ENCODE measurements around the gene GPALPP1. TPM values are rescaled to one million over a fixed set of nuclear protein-coding genes. Genes with fewer than 3 reads are reported as not detected.
"Not testable (repeated sequence)": the region's sequence is repeated elsewhere in the genome, so short reads cannot be mapped to it uniquely, and the experiment has no call there.

The GPALPP1 gene, protein sequence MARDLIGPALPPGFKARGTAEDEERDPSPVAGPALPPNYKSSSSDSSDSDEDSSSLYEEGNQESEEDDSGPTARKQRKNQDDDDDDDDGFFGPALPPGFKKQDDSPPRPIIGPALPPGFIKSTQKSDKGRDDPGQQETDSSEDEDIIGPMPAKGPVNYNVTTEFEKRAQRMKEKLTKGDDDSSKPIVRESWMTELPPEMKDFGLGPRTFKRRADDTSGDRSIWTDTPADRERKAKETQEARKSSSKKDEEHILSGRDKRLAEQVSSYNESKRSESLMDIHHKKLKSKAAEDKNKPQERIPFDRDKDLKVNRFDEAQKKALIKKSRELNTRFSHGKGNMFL
- total RNA-seq (2014; rRNA removed; shearing (Covaris generic)) = 19.9 and 25.0 TPM in 2 replicates

GRCh38 chr13:44989071-44989889 lies at the start of gene GPALPP1, which contains the start of gene NUFIP1:
GPALPP1 (plus strand) TSS chr13:44989538; CDS start chr13:44989655, 117 bp downstream.
NUFIP1 (minus strand) TSS chr13:44989471; CDS start chr13:44989436, 35 bp downstream.
- DNase-seq (ENCODE audit: low read depth) = peak; percentile 90

- not testable (repeated sequence) for DNase-seq (ENCODE audit: low read depth)
Observed at GRCh38 chr13:44943411-44943810, 45.9 kb upstream of the GPALPP1 start.

DNA sequence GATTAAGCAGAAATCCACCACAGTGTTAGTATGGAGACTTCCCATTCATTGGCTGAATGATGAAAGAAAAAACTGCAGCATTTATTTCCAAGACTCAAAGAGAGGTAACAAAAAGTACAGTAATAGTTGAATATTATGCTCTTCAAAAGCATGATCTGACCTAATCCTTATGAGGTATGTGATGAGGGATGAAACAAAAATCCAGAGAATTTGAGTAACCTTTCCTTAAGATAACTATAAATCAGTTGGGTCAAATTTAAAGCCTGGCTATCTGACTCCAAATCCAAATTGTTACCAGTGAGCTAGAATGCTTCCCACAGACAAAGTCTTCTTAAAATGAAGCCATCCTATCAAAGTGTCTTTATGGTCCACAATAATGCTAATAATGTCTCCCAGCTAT lies 38.2 kb upstream of the GPALPP1 start:
- DNase-seq (ENCODE audit: low read depth) = no peak

DNA sequence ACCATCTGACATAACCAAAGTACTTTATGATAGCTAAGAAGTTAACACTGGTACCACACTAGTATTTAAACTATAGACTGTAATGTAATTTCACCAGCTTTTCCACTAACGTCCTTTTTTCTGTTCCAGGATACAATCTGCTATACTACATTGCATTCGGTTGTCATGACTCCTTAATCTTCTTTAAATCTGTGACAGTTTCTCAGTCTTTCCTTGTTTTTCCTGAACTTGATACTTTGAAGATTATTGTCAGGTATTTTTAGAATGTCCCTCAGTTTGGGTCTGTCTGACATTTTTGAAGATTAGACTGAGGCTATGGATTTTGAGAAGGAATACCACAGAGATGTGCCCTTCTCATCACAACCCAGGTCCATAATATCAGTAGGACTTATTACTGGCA lies 36.7 kb upstream of the GPALPP1 start:
- DNase-seq (ENCODE audit: low read depth) = no peak

GRCh38 chr13:44954224-44954623 lies 35.1 kb upstream of the GPALPP1 start:
- no peak for DNase-seq (ENCODE audit: low read depth)

DNA sequence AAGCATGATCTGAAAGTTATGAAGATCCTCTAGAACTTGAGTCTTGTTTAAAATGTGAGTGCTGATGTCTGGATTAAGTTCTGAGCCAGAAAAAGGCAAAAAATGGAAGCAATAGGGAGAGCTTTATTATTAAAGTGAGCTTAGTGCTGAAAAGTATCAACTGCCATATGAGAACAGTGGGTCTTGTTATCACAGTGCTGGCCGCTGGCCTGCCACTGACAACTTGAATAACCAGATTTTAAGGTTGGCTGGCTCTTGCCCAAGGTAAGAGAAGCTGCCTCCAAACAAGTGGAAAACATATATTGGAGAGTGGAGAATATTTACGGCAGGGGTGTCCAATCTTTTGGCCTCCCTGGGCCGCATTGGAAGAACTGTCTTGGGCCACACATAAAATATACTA lies 33.9 kb upstream of the GPALPP1 start:
- DNase-seq (ENCODE audit: low read depth) = no peak

DNA sequence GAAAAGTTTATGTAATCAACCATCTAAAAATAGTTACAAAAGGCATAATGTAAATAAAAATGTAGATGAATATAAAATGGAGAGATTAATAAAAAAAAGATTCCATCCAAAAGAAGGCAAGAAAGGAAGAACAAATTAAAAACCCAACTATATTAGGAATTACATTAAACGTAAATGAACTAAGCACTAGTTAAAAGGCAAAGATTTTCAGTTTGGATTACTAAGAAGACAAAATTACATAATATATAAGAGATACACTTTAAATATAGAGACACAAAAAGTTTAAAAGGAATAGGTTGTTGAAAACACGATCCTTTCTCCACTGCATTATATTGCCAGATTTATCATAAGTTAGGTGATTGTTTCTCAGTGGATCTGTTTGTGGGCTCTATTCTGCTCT lies 27.3 kb upstream of the GPALPP1 start:
- DNase-seq (ENCODE audit: low read depth) = no peak

GRCh38 chr13:44967704-44968433 lies 21.5 kb upstream of the GPALPP1 start:
- DNase-seq (ENCODE audit: low read depth) = no peak

DNA sequence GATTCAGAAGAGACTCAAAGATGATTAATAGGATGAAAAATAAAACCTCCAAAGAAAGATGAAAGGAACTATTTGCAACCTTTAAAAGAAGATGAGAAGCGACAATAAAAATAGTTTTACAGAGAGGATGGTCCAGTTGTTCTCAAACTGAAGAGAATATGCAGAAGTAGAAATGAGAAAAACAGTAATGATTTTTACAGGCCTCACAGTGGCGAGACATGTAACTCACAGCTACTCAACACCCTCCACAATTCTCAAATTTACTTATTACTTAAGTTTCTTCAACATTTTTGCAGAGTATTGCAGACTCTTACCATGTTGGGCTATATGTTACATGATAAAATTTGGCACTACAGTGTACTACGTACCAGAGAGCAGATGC lies 20.9 kb upstream of the GPALPP1 start:
- DNase-seq (ENCODE audit: low read depth) = no peak

- DNase-seq (ENCODE audit: low read depth) = peak; percentile 11
Observed at GRCh38 chr13:44969551-44970484, 19.5 kb upstream of the GPALPP1 start.

DNA sequence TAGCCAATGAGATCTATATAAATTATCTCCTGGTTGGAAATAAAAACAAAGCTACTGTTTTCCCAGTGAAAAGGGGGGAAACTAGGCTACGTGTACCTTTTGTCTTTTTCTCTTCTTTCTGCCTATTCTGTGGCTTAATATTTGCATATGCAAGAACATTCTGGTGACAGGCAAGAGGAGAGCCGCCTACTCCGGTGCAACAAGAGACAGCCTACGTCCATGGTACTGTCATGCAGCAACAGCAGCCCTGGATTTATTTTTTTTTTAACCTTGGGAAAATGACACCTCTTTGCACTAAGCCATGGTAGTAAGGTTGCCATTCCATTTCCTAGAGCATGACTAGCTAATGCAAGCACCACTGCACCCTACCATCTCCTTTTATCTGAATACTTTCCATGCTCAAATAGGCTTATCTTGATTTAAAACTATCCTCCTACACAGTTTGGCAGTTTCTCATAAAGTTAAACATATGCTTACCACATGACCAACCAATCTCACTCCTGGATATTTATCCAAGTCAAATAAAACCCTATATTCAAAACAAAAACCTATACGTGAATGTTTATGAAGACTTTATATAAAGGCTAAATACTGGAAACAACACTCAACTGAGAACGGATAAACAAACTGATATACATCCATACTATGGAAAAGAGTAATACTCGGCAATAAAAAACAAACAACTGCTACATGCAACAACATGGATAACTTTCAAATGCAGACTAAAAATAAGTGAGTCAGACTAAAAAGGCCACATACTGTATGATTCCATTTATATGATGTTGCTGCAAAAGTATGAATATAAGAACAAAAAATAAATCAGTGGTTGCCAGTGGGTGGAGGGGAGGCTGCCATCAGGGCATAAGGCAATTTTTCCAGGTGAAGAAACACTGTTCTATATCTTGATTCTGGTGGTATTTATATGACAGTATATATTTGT lies 17.4 kb upstream of the GPALPP1 start:
- no peak for DNase-seq (ENCODE audit: low read depth)

DNA sequence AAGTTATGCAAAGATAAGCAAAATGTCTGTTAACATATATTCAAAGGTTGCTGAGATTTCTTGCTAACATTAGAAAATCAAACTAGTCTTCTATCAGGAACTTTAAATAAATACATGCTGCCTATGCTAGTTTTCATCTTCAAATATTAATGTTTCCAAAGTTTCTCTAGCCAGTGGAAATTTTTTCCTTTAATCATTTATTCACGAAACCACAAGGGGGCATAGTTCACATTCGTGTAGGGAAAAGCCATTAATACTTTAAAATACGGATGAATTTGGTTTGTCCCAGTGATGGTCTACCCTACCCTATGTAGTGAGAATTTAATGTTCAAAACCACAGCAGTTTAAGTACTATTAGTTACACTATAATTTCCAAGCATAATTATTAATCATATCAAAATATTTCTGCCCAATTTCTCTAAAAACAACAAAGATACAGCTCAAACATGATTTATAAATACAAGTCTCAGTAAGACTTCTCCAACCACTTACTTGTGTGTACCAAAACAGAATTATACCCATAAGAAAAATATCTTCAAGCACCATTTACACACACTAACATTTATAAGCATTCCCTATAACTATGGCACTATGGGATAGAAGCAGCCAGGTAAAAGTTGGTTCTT lies 16.3 kb upstream of the GPALPP1 start:
- no peak for DNase-seq (ENCODE audit: low read depth)

DNA sequence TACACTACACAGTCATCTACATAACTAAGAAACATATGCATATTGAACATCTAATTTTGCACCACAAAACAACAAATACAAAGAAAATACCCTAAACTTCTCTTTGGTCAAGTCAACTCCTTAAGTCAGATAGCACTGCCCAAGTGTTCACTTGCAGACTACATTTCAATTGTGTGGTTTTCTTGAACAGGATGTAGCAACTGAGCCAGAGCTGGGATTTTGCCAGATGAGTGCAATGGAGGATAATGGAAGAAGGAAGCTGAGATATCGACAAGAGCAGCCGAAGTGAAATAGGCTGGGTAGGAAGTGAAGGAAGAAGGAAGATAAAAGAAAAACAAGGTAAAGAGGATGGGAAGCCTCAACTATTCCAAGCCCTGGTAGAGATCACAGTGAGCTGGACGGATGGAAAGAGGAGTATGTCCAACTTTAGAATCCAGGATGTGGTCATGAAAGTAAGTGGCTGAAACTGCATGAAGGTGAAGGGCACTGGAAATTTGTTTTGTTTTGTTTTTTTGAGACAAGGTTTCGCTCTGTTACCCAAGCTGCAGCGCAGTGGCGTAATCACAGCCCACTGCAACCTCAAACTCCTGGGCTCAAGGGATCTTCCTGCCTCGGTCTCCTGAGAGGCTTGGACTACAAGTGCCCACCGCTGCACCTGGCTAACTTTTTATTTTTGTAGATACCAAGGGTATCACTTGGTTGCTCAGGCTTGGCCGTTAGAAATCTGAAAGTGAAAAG lies 15.1 kb upstream of the GPALPP1 start:
- peak; percentile 19 for DNase-seq (ENCODE audit: low read depth)

- DNase-seq (ENCODE audit: low read depth) = no peak
Observed at GRCh38 chr13:44976196-44976595, 13.1 kb upstream of the GPALPP1 start.

GRCh38 chr13:44976949-44977583 lies 12.3 kb upstream of the GPALPP1 start:
- DNase-seq (ENCODE audit: low read depth) = no peak

- no peak for DNase-seq (ENCODE audit: low read depth)
Observed at GRCh38 chr13:44978328-44978727, 11.0 kb upstream of the GPALPP1 start.

GRCh38 chr13:44989941-44990340 lies 603 bp downstream of the GPALPP1 start:
- no peak for DNase-seq (ENCODE audit: low read depth)

GRCh38 chr13:45003417-45003816 lies 14.1 kb downstream of the GPALPP1 start:
- no peak for DNase-seq (ENCODE audit: low read depth)
